HepG2 (cell line): ENCODE results near the gene ZNF3. TPM values are rescaled to one million over a fixed set of nuclear protein-coding genes. Genes with fewer than 3 reads are reported as not detected.

Source experiments
- ARID4A ChIP-seq: sonication (generic); formaldehyde crosslinking; IDR thresholded peaks from 2 replicates; pipeline ENCODE4 v1.5.0; 2020; ENCODE audit warnings: mild to moderate bottlenecking, missing genetic modification reagents, borderline replicate concordance
- EZH2 ChIP-seq: conservative IDR thresholded peaks from 2 replicates; pipeline ENCODE4 v1.6.1; 2012; ENCODE audit warnings: mild to moderate bottlenecking, low read depth, low read length, moderate library complexity
- GATA4 ChIP-seq: sonication (generic); IDR thresholded peaks from 2 replicates; pipeline ENCODE4 v1.6.1; 2016; ENCODE audit warnings: antibody characterized with exemption, low read depth, borderline replicate concordance
- HCFC1 ChIP-seq: fragments of 150-350 bp; IDR thresholded peaks from 2 replicates; pipeline ENCODE4 v1.6.1; 2014; ENCODE audit warnings: low read depth, low read length
- HOXD1 ChIP-seq: sonication (generic); formaldehyde crosslinking; IDR thresholded peaks from 2 replicates; pipeline ENCODE4 v1.5.0; 2020; ENCODE audit warnings: missing genetic modification reagents
- KMT2A ChIP-seq: sonication (generic); formaldehyde crosslinking; IDR thresholded peaks from 2 replicates; pipeline ENCODE4 v1.4.0; 2020; ENCODE audit warnings: missing genetic modification reagents
- KMT2B ChIP-seq: IDR thresholded peaks from 2 replicates; pipeline ENCODE4 v1.6.1; 2016; ENCODE audit warnings: missing genetic modification reagents, missing compliant biosample characterization
- PAXIP1 ChIP-seq: sonication (generic); formaldehyde crosslinking; conservative IDR thresholded peaks from 2 replicates; pipeline ENCODE4 v1.4.0; 2020; ENCODE audit warnings: mild to moderate bottlenecking, missing genetic modification reagents, moderate library complexity
- PRDM4 ChIP-seq: sonication (generic); formaldehyde crosslinking; IDR thresholded peaks from 2 replicates; pipeline ENCODE4 v1.9.0; 2021; ENCODE audit warnings: missing genetic modification reagents, borderline replicate concordance
- RAD21 ChIP-seq: fragments of 450-650 bp; formaldehyde crosslinking; IDR thresholded peaks from 2 replicates; pipeline ENCODE4 v1.5.0; 2020; ENCODE audit warnings: mild to moderate bottlenecking
- TBL1XR1 ChIP-seq: fragments of 150-350 bp; IDR thresholded peaks from 2 replicates; pipeline ENCODE4 v1.6.1; 2014; ENCODE audit warnings: borderline replicate concordance, low read length; ENCODE audit not compliant: partially characterized antibody
- TFE3 ChIP-seq: IDR thresholded peaks from 2 replicates; pipeline ENCODE4 v1.6.1; 2016
- THYN1 ChIP-seq: sonication (generic); formaldehyde crosslinking; IDR thresholded peaks from 2 replicates; pipeline ENCODE4 v1.8.1; 2023; ENCODE audit warnings: low read depth, mild to moderate bottlenecking, moderate library complexity, missing genetic modification reagents, borderline replicate concordance
- ZBTB21 ChIP-seq: sonication (generic); formaldehyde crosslinking; IDR thresholded peaks from 2 replicates; pipeline ENCODE4 v1.4.0; 2020; ENCODE audit warnings: missing genetic modification reagents
- ZKSCAN8 ChIP-seq: IDR thresholded peaks from 2 replicates; pipeline ENCODE4 v1.6.1; 2016; ENCODE audit warnings: borderline replicate concordance, missing genetic modification reagents, missing compliant biosample characterization
- ZNF260 ChIP-seq: sonication (generic); formaldehyde crosslinking; IDR thresholded peaks from 2 replicates; pipeline ENCODE4 v1.4.0; 2020; ENCODE audit warnings: missing genetic modification reagents, low read depth, mild to moderate bottlenecking, borderline replicate concordance
- ZNF446 ChIP-seq: sonication (generic); formaldehyde crosslinking; IDR thresholded peaks from 2 replicates; pipeline ENCODE4 v1.5.0; 2020; ENCODE audit warnings: mild to moderate bottlenecking, missing genetic modification reagents
- ZNF564 ChIP-seq: sonication (generic); formaldehyde crosslinking; IDR thresholded peaks from 2 replicates; pipeline ENCODE4 v1.8.1; 2023; ENCODE audit warnings: mild to moderate bottlenecking, missing genetic modification reagents
- polyA plus RNA-seq, 8 experiments: library from polyadenylated mRNA; depleted of rRNA in 3 of 8; stranded (reverse) in 7 of 8; unstranded in 1 of 8; fragments of >200 nt; fragmentation: Illumina TruSeq in 4 of 8; extraction: Trizol in 4 of 8; gene quantifications; 2 replicates each; pipeline versions ENCODE4 v1.2.1 to v1.2.3, GENCODE V29; 2011 to 2016; ENCODE audit warnings: low read depth in 4 of 8, missing spikeins in 1 of 8, mixed read lengths in 1 of 8; ENCODE audit not compliant: insufficient read depth in 1 of 8
- total RNA-seq, 5 experiments: library from RNA; depleted of rRNA; stranded (reverse); fragments of >200 nt; fragmentation: Illumina TruSeq; extraction: Trizol; gene quantifications; 2 replicates each; pipeline ENCODE4 v1.2.3, GENCODE V29; 2016; ENCODE audit warnings: low read depth in 1 of 5

The ZNF3 gene
- total and polyA plus RNA-seq, 2 of the 13 experiments (the other 11 are each of a cell fraction or from before 2014, with no cell fraction given) = 33.7 to 56.9 TPM

GRCh38 chr7:100122067-100122466 lies 40.5 kb upstream of the ZNF3 start (continued):
- TF ChIP-seq ZKSCAN8 (CRISPR knock-in tag) (no peak), TFE3 (CRISPR knock-in tag) (no peak), HCFC1 (no peak), ZNF564 (peak; percentile 51; the same call in 1 of the 2 replicates), THYN1 (CRISPR knock-in tag) (no peak), EZH2 (no peak), KMT2B (CRISPR knock-in tag) (no peak), ZBTB21 (CRISPR knock-in tag) (no peak), KMT2A (CRISPR knock-in tag) (no peak), GATA4 (no peak), ZNF260 (CRISPR knock-in tag) (no peak), ZNF446 (CRISPR knock-in tag) (no peak), PRDM4 (no peak), PAXIP1 (CRISPR knock-in tag) (peak; percentile 76), TBL1XR1 (no peak), ARID4A (peak; percentile 41; the same call in 1 of the 2 replicates), HOXD1 (CRISPR knock-in tag) (no peak), RAD21 (CRISPR knock-in tag) (no peak)
